ENCODE measurements around the gene STRC. TPM values are rescaled to one million over a fixed set of nuclear protein-coding genes. Genes with fewer than 3 reads are reported as not detected.

The STRC gene
- total RNA-seq, 8 experiments from 2014 or later, result 0.40 to 2.9 (median 0.77) TPM

Other genes starting within 250 kb of the STRC start
- gene ZSCAN29, start 247.8 kb downstream of the STRC start, total RNA-seq, result 10 to 100 TPM; 19.9 to 58.8 (median 24.2) TPM
- 10 to 100 TPM in 3 of 8 experiments, 1 to 10 TPM in 5; 4.9 to 30.4 (median 8.5) TPM for gene TUBGCP4, start 247.7 kb downstream of the STRC start, total RNA-seq
- 10 to 100 TPM; 37.3 to 93.1 (median 84.8) TPM for gene TP53BP1, start 125.6 kb downstream of the STRC start, total RNA-seq
- 10 to 100 TPM in 7 of 8 experiments, 1 to 10 TPM in 1; 8.4 to 71.1 (median 32.7) TPM for gene MAP1A, start 101.2 kb downstream of the STRC start, total RNA-seq
- gene PPIP5K1, start 28.6 kb downstream of the STRC start, total RNA-seq, result 10 to 100 TPM in 7 of 8 experiments, 1 to 10 TPM in 1; 9.4 to 37.9 (median 21.0) TPM
- 10 to 100 TPM in 4 of 8 experiments, 1 to 10 TPM in 3, under 1 TPM in 1; 0.91 to 18.5 (median 9.4) TPM for gene CKMT1B, start 24.8 kb downstream of the STRC start, total RNA-seq
- 1 to 10 TPM; 1.5 to 7.0 (median 2.8) TPM for gene CATSPER2, start 30.0 kb upstream of the STRC start, total RNA-seq
- gene CKMT1A, start 75.1 kb upstream of the STRC start, total RNA-seq, result 10 to 100 TPM in 1 of 8 experiments, 1 to 10 TPM in 6, under 1 TPM in 1; 0.87 to 10.0 (median 7.0) TPM
- 100 to 1,000 TPM in 6 of 8 experiments, 10 to 100 TPM in 2; 80.9 to 286 (median 146) TPM for gene PDIA3, start 127.6 kb upstream of the STRC start, total RNA-seq
- gene ELL3, start 158.2 kb upstream of the STRC start, total RNA-seq, result 1 to 10 TPM in 6 of 8 experiments, under 1 TPM in 2; 0.60 to 4.2 (median 1.6) TPM
- 1,000 to 10,000 TPM in 1 of 8 experiments, 100 to 1,000 TPM in 7; 596 to 1,776 (median 768) TPM for gene SERF2, start 173.5 kb upstream of the STRC start, total RNA-seq
- 1 to 10 TPM in 4 of 8 experiments, under 1 TPM in 4; 0.63 to 2.2 (median 1.0) TPM for gene SERINC4, start 181.4 kb upstream of the STRC start, total RNA-seq
- gene HYPK, start 181.8 kb upstream of the STRC start, total RNA-seq, result 10 to 100 TPM; 11.4 to 19.1 (median 15.9) TPM
- 10 to 100 TPM; 25.4 to 55.9 (median 37.1) TPM for gene MFAP1, start 205.9 kb upstream of the STRC start, total RNA-seq
- 10 to 100 TPM in 3 of 8 experiments, 1 to 10 TPM in 4, under 1 TPM in 1; 0.46 to 19.7 (median 3.0) TPM for gene WDR76, start 208.2 kb upstream of the STRC start, total RNA-seq